ENCODE results near the gene OR8B12. TPM values are rescaled to one million over a fixed set of nuclear protein-coding genes. Genes with fewer than 3 reads are reported as not detected.

OR8B12 gene
- total RNA-seq, 4 donors from 2014 or later = not detected

DNA sequence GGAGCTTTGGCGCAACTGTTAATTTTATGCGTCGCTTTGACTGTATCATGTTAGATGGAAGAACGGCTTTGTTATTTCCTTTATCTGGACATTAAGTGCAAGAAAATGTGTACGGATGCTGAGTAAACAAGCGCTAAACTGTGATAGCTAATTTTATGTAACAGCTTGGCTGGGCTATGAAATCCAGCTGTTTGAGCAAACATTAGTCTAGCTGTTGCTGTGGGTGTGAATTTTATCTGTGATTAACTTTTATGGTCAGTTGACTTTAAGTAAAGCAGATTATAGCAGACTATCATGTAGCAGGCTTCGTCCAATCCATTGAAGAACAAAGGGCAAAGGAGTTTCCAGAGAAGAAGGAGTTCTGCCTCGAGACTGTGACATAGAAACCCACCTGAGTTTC lies 40.3 kb upstream of the OR8B12 start:
- Histone ChIP-seq H3K36me3 (no peaks in the 10 kb centered on the region), H3K9me3 (no peaks in the 10 kb centered on the region), H3K4me1 (no peaks in the 10 kb centered on the region), H3K4me3 (no peak overlapping the region), H3K27me3 (no peaks in the 10 kb centered on the region), H3K27ac (no peak overlapping the region)
- TF ChIP-seq, protein P1, sequence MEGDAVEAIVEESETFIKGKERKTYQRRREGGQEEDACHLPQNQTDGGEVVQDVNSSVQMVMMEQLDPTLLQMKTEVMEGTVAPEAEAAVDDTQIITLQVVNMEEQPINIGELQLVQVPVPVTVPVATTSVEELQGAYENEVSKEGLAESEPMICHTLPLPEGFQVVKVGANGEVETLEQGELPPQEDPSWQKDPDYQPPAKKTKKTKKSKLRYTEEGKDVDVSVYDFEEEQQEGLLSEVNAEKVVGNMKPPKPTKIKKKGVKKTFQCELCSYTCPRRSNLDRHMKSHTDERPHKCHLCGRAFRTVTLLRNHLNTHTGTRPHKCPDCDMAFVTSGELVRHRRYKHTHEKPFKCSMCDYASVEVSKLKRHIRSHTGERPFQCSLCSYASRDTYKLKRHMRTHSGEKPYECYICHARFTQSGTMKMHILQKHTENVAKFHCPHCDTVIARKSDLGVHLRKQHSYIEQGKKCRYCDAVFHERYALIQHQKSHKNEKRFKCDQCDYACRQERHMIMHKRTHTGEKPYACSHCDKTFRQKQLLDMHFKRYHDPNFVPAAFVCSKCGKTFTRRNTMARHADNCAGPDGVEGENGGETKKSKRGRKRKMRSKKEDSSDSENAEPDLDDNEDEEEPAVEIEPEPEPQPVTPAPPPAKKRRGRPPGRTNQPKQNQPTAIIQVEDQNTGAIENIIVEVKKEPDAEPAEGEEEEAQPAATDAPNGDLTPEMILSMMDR (IDR thresholded peaks at IDR 0.05) = no peak
- no peak for TF ChIP-seq POLR2A (IDR thresholded peaks at IDR 0.05)
- no peak for DNase-seq

DNA sequence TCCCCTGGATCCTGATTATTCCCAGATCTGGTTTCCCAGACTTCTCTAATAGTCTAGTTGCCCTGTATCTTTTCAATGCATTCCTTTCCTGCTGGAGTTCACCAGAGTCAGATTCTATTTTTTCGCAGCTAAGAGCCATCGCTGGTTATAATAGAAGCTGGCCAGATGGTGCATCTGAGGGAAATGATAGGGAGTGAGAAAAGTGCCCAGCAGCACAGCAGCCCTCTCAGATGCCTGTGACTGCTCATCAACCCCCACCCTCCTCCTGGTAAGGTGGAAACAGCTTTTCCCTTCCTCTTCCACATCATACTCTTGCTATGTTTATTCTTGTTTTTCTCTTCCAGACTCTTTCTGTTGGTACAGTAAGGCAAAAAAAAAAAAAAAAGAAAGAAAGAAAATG lies 39.1 kb upstream of the OR8B12 start:
- no peak for DNase-seq
- Histone ChIP-seq H3K9me3 (no peaks in the 10 kb centered on the region), H3K36me3 (no peaks in the 10 kb centered on the region), H3K27me3 (no peaks in the 10 kb centered on the region), H3K4me3 (no peak overlapping the region), H3K4me1 (no peaks in the 10 kb centered on the region), H3K27ac (no peak overlapping the region)
- no peak for TF ChIP-seq POLR2A (IDR thresholded peaks at IDR 0.05)
- TF ChIP-seq, protein P1 (IDR thresholded peaks at IDR 0.05) = no peak

DNA sequence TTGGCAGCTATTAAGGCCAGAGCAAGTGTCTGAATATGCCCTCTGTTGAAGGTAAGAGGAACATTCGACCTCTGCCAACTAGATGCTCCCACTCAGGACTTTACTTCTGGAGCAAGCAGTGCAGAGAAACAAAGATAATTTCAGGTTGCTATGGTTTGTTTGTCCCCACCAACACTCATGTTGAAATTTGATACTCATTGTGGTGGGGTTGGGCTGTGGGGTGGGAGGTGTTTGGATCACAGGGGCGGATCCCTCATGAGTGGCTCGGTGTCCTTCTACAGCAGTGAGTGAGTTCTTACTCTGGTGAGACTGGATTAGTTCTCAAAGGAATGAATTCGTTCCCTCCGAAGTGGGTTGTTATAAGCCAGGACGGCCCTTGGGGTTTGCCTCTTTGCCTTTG lies 38.4 kb upstream of the OR8B12 start:
- no peak for TF ChIP-seq POLR2A (IDR thresholded peaks at IDR 0.05)
- TF ChIP-seq, protein P1 (IDR thresholded peaks at IDR 0.05) = no peak

DNA sequence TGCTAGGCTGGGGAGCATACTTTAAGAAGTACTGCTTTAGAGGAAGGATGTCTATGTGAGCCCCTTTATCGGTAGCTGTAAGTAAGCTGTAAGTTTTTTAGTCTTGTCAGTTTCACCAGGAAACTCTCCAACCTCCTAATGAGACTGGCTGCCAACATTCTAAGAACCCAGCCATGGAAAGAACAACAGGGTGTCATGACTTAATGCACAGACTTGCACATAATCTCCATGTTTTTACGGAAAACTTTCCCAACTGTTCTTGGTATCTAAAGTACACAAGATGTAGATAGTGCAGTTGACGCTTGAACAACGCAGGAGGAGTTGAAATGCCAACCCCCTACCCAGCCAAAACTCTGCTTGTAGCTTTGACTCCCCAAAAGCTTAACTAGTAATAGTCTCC lies 35.3 kb upstream of the OR8B12 start:
- H3K4me3 ChIP-seq = no peak overlapping the region
- no peaks in the 10 kb centered on the region for H3K9me3 ChIP-seq
- H3K27me3 ChIP-seq = no peaks in the 10 kb centered on the region
- no peak overlapping the region for H3K27ac ChIP-seq
- no peaks in the 10 kb centered on the region for H3K4me1 ChIP-seq
- no peak for TF ChIP-seq POLR2A (IDR thresholded peaks at IDR 0.05)
- TF ChIP-seq, protein P1 (IDR thresholded peaks at IDR 0.05) = no peak
- DNase-seq = no peak
- no peaks in the 10 kb centered on the region for H3K36me3 ChIP-seq

More for the DNA sequence above, 38.4 kb upstream of the OR8B12 start:
- H3K4me1 ChIP-seq = no peaks in the 10 kb centered on the region
- no peaks in the 10 kb centered on the region for H3K9me3 ChIP-seq
- no peaks in the 10 kb centered on the region for H3K27me3 ChIP-seq
- H3K36me3 ChIP-seq = no peaks in the 10 kb centered on the region
- no peak overlapping the region for H3K27ac ChIP-seq
- no peak for DNase-seq
- H3K4me3 ChIP-seq = no peak overlapping the region

- Histone ChIP-seq H3K9me3 (no peaks in the 10 kb centered on the region), H3K4me3 (no peak overlapping the region), H3K36me3 (no peaks in the 10 kb centered on the region), H3K27me3 (no peaks in the 10 kb centered on the region), H3K4me1 (no peaks in the 10 kb centered on the region), H3K27ac (no peak overlapping the region)
- no peak for DNase-seq
- TF ChIP-seq POLR2A (IDR thresholded peaks at IDR 0.05) = no peak
- TF ChIP-seq, protein P1 (IDR thresholded peaks at IDR 0.05) = no peak
Observed at GRCh38 chr11:124577716-124578427, 34.4 kb upstream of the OR8B12 start.
